ENCODE measurements around the gene ORMDL1. TPM values are rescaled to one million over a fixed set of nuclear protein-coding genes. Genes with fewer than 3 reads are reported as not detected.

The ORMDL1 gene
- total and polyA plus RNA-seq, 2 of the 13 experiments (the other 11 are each of a cell fraction or from before 2014, with no cell fraction given) = 67.5 to 160 TPM

- Histone ChIP-seq H2AFZ (ENCODE audit: low read length) (no peak overlapping the region), H3K27ac (ENCODE audit: extremely low read length, insufficient read depth, low read length) (no peak overlapping the region), H3K4me2 (ENCODE audit: low read depth, low read length) (no peak overlapping the region), H3K36me3 (replicated peaks in 1 of 2; ENCODE audit: control insufficient read depth in 1 of 2, insufficient read depth in 2 of 2, low read length in 2 of 2) (peaks cover 2 to 21% of the 10 kb centered on the region in 2 experiments; a peak in 4 of 5 replicates), H3K9me3 (ENCODE audit: low read length) (no peaks in the 10 kb centered on the region), H3K4me3 (replicated peaks in 1 of 3; ENCODE audit: insufficient read depth in 1 of 3, low read depth in 2 of 3, low read length in 3 of 3) (no peak overlapping the region), H3K27me3 (ENCODE audit: control insufficient read depth in 1 of 2, insufficient read depth in 2 of 2, low read length in 2 of 2) (no peaks in the 10 kb centered on the region), H3K79me2 (ENCODE audit: insufficient read depth, low read length) (no peaks in the 10 kb centered on the region), H4K20me1 (ENCODE audit: insufficient read depth, low read length) (no peaks in the 10 kb centered on the region), H3K4me1 (ENCODE audit: insufficient read depth, low read length) (no peaks in the 10 kb centered on the region), H3K9ac (ENCODE audit: insufficient read depth, low read depth, low read length) (no peak overlapping the region)
- no TSS peak for BruUV-seq (replicated peaks)
- POLR2A ChIA-PET = no interaction called here
- TF ChIP-seq ZNF761 (CRISPR knock-in tag; conservative IDR thresholded peaks at IDR 0.05) = no peak
- TF ChIP-seq KLF6 (CRISPR knock-in tag; IDR thresholded peaks at IDR 0.05) = no peak
- TF ChIP-seq SP5 (CRISPR knock-in tag; IDR thresholded peaks at IDR 0.05; ENCODE audit: borderline replicate concordance, low read depth) = no peak
- no peak for TF ChIP-seq CEBPZ (IDR thresholded peaks at IDR 0.05; ENCODE audit: low read length)
- no peak for TF ChIP-seq ZNF280B (CRISPR knock-in tag; IDR thresholded peaks at IDR 0.05; ENCODE audit: borderline replicate concordance)
- TF ChIP-seq IRF1 (CRISPR knock-in tag; IDR thresholded peaks at IDR 0.05; ENCODE audit: low read depth) = no peak
- TF ChIP-seq NKX3-1 (CRISPR knock-in tag; IDR thresholded peaks at IDR 0.05) = no peak
- no peak for TF ChIP-seq ZNF768 (CRISPR knock-in tag; IDR thresholded peaks at IDR 0.05)
- no peak for TF ChIP-seq IRX3 (CRISPR knock-in tag; IDR thresholded peaks at IDR 0.05; ENCODE audit: borderline replicate concordance, low read depth)
- TF ChIP-seq PREB (CRISPR knock-in tag; IDR thresholded peaks at IDR 0.05) = no peak
- TF ChIP-seq ZNF484 (CRISPR knock-in tag; IDR thresholded peaks at IDR 0.05; ENCODE audit: borderline replicate concordance, low read depth) = no peak
- TF ChIP-seq AKAP8 (CRISPR knock-in tag; IDR thresholded peaks at IDR 0.05) = no peak
- TF ChIP-seq IRF9 (CRISPR knock-in tag; IDR thresholded peaks at IDR 0.05; ENCODE audit: borderline replicate concordance) = no peak
- TF ChIP-seq SIN3B (IDR thresholded peaks at IDR 0.05; ENCODE audit: low read length) = no peak
- TF ChIP-seq ZNF430 (CRISPR knock-in tag; IDR thresholded peaks at IDR 0.05) = no peak
- no peak for TF ChIP-seq SIX4 (CRISPR knock-in tag; IDR thresholded peaks at IDR 0.05)
- TF ChIP-seq NCOA2 (CRISPR knock-in tag; IDR thresholded peaks at IDR 0.05) = no peak
- TF ChIP-seq FIP1L1 (IDR thresholded peaks at IDR 0.05; ENCODE audit: borderline replicate concordance, insufficient read depth, low read depth, low read length) = no peak
- TF ChIP-seq ZFYVE20 (CRISPR knock-in tag; IDR thresholded peaks at IDR 0.05; ENCODE audit: borderline replicate concordance, low read depth) = no peak
- DNase-seq (ENCODE audit: low spot score) = no peak
- intact Hi-C loops (cut with micrococcal nuclease; ENCODE audit: unreplicated experiment) (no loop called here), in situ Hi-C loops (cut with HindIII; ENCODE audit: extremely low pct_ligation_motif_present, low pct_unique_long_range_greater_than_20kb) (no loop called here)
- no peak for ATAC-seq
- CTCF ChIA-PET (ENCODE audit: low intra/inter-chr PET ratio, low total read pairs) = no interaction called here
- 94% methylated on average over 5 of the region's 5 CpGs for WGBS (ENCODE audit: low lambda C conversion rate)
- no peak for FAIRE-seq
These were observed 41.9 kb upstream of the ORMDL1 start for GRCh38 chr2:189826039-189826438.
